Fibroblast of peridontal ligament (primary cell): ENCODE data around the gene TFRC.
"Not testable (repeated sequence)": the region's sequence is repeated elsewhere in the genome, so short reads cannot be mapped to it uniquely, and the experiment has no call there.

Experiments
- DNase-seq: peaks from one replicate; pipeline ENCODE4 v3.0.0-alpha.2; 2010; ENCODE audit errors: extremely low read depth

Gene TFRC

GRCh38 chr3:196004359-196005052 is 77.4 kb downstream of the TFRC start:
- not testable (repeated sequence) for DNase-seq

- DNase-seq, result no peak
Observed at GRCh38 chr3:196003611-196004010, 78.3 kb downstream of the TFRC start.

DNA sequence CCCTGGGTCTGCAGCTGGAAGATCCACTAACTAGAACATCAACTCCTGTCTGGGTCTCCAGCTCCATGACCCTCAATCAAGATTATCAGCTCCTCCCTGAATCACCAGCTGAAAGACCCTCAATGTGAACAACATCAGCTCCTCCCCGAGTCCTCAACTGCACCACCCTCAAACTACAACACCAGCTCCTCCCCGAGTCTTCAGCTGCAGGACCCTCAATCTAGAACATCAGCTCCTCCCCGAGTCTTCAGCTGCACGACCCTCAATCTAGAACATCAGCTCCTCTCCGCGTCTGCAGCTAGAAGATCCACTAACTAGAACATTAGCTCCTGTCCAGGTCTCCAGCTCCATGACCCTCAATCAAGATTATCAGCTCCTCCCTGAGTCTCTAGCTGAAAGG is 79.2 kb downstream of the TFRC start:
- not testable (repeated sequence) for DNase-seq

- not testable (repeated sequence) for DNase-seq
Observed at GRCh38 chr3:196001240-196001639, 80.7 kb downstream of the TFRC start.

- not testable (repeated sequence) for DNase-seq
Observed at GRCh38 chr3:196000360-196000950, 81.4 kb downstream of the TFRC start.

DNA sequence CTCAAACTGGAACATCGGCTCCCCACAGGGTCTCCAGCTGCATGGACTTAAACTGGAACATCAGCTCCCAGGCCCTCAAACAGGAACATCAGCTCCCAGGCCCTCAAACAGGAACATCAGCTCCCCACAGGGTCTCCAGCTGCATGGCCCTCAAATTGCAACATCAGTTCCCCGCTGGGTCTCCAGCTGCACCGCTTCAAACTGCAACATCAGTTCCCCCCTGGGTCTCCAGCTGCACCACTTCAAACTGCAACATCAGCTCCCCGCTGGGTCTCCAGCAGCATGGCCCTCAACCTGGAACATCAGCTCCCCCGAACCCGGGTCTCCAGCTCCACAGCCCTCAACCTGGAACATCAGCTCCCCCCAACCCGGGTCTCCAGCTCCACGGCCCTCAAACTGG is 82.0 kb downstream of the TFRC start:
- no peak for DNase-seq
